GM21786 (cell line): ENCODE data around the gene DMC1.
"Not testable (repeated sequence)": the region's sequence is repeated elsewhere in the genome, so short reads cannot be mapped to it uniquely, and the experiment has no call there.

Source experiments
- ATAC-seq: cut with Tn5 transposase; IDR thresholded peaks from one replicate; pipeline ENCODE4 v1.9.1; 2021; ENCODE audit not compliant: unreplicated experiment

Gene DMC1, protein sequence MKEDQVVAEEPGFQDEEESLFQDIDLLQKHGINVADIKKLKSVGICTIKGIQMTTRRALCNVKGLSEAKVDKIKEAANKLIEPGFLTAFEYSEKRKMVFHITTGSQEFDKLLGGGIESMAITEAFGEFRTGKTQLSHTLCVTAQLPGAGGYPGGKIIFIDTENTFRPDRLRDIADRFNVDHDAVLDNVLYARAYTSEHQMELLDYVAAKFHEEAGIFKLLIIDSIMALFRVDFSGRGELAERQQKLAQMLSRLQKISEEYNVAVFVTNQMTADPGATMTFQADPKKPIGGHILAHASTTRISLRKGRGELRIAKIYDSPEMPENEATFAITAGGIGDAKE

DNA sequence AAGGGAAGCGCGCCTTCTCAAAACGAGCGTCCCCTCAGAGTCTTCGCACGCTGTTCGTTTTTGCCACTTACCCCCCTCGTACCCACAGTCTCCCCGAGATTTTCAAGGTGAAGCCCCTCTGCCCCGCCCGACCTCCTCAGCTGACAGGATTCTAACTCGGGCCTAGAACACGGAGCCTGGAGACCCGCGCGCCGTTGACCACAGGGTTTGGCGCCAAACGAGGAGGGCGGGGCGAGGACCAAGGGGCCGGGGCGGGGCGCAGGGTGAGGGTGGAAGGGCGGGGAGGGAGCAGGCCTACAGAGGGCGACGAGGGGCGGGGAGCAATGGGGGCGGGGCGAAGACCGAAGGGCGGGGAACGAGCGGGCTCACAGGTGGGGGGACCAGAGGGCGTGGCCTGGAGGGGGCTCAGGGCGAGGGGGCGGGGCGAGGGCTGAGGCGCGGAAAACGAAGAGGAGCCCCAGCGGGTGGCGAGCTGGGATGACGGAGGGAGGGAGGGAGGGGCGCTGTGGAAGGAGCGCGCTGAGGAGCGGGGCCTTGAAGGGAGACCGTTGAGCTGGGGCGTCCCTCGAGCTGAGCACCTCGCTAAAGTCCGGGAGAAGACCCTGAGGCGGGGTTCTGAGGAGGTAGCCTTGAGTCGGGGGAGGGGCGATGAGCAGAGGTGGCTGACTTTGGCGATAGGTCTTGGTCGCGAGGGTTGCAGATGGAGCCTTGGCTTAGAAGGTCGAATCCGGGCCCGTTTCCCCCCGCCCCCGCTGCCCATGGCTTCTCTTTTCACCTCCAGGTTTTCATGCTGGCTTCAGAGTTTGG lies at the start of gene DMC1:
Gene DMC1 (minus strand): TSS at position 212 of the 807 bp plus-strand sequence. CDS start 1,927 bp downstream, outside the sequence.
- ATAC-seq, result no peak

DNA sequence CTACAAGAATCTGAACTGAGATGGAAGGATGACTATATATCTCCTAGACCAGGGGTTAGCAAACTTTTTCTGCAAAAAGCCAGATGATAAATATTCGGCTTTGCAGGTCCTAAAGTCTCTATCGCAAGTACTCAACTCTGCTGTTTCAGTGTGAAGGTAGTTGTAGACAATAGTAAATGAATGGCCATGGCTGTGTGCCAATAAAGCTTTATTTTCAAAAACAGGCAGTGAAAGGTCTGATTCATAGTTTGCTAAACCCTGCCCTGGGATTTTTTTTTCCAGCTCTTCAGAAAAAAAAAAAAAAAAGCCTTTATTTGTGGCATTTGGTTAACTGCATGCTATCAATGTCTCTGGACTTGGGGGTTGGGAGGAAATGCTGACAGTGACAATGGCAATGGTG lies 48.7 kb upstream of the DMC1 start:
- no peak for ATAC-seq

DNA sequence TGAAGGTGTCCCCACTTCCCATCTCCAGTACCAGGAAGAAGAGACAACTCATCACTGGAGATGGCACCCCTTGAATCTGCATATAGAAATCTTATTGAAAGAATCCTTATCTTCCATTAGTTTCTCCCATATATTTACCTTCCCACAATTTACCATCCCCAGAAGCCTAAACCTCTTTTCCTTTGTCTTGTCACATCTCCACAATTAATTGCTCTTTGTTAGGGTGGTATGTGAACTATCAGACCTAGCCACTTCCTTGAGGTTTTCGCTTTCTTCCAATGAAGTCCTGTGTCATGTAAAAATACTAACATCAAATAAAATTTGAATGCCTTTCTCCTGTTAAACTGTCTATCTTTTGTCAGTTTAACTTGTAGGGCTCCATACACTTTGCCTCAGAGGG lies 48.3 kb upstream of the DMC1 start:
- ATAC-seq, result no peak

DNA sequence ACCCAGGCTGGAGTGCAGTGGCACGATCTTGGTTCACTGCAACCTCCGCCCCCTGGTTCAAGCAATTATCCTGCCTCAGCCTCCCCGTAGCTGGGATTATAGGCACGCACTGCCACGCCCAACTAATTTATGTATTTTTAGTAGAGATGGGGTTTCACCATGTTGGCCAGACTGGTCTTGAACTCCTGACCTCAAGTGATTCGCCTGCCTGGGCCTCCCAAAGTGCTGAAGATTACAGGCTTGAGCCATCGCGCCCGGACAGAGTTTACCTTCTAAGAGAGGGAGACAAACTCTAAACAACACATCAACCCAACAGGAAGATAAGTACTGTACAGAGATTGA lies 45.1 kb upstream of the DMC1 start:
- not testable (repeated sequence) for ATAC-seq

DNA sequence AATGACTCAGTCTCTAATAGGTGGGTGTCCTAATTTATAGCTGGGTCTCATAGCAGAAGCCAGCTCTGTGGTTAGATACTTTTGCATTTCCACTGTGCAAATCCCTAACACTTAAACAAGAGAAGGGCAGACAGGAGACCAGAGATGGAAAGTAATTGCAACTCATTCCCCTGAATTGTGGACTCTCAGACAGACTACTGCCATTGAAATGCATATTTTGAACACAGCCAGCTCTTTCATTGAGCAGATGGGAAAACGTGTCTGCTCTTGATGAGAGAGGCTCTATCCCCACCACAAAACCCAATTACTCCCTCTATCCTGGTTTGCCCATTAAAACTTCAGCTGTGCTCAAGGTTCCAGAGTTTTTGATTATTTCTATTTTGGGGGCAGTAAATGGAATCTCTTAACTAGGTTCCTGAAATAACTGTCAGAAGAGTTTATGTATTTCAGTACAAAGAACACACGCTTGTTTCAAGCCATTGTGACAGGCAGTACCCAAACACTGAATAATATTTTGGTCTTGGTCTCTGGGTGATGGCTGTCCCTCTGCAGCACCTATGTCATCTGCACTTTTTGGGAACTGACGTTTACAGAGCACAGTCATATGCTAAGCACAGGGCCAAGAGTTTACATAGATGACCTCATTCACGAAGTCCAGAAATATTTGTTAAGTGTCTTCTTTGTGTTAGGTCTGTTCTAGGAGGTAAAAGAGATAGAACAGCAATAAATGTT lies 44.5 kb upstream of the DMC1 start:
- no peak for ATAC-seq

DNA sequence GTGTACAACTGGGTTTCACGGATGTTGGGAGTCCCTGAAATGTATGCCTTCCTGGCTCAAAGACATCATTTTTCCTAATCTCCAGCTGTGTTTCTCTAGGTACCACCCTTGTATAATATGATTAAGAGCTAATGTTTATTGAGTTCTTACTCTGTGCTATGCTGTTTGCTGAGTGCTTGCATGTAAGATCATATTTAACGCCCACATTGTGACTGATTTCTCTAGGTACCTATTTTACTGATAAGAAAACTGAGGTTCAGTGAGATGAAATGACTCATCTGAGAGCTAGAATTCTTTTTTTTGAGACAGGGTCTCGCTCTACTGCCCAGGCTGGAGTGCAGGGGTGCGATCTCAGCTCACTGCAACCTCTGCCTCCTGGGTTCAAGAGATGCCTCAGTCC lies 43.6 kb upstream of the DMC1 start:
- ATAC-seq, result no peak

DNA sequence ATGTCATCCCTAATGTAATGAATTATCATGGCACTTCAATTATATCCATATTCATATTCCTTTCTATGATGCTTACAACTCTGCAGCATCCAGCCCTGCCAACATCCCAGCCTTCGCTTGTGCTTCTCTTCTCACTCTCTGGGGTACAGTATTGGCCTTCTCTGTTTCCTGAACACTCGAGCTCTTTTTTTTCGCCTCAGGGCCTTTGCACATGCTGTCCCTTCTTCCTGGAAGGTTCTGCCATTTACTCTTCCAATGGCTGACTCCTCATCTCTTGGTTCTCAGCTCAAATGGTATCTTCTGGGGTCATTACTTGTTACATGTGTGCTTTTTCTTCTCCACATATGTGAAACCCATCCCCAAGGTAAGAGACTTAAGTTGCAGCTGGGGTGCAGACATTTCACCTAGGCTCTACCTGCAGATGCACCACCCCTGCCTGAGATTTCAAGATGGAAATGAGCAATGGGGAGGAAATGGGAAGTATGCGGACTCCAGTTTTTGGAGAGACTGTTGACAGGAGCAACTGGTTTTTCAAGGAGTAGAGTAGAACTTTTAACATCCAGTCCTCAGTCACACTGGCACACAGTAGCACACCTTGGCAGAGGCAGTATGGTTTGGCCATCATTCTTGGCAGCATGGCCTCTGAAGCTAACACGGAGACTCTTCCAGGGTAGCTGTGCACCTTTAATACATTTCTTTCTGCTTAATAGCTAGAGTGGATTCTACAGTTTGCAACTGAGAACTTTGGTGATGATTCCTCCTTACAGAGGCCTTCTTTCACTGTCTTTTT lies 42.4 kb upstream of the DMC1 start:
- no peak for ATAC-seq

DNA sequence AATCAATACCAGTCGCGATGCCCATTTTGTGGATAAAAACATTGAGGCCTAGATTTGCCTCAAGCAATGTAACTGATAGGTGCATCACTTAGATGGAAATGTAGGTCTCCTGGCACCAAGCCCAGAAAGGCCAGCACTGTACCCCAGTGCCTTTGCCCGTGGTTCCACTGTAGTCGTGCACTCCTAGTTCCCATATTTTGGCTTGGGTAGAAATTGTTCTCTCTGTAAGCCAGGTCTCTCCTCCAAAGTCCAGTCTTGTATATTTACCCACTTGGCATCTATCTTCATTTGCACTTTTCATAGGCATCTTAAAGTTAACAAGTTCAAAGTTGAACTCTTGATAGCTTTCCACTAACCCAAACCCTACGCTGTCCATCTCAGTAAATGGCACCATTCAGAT lies 41.6 kb upstream of the DMC1 start:
- no peak for ATAC-seq

DNA sequence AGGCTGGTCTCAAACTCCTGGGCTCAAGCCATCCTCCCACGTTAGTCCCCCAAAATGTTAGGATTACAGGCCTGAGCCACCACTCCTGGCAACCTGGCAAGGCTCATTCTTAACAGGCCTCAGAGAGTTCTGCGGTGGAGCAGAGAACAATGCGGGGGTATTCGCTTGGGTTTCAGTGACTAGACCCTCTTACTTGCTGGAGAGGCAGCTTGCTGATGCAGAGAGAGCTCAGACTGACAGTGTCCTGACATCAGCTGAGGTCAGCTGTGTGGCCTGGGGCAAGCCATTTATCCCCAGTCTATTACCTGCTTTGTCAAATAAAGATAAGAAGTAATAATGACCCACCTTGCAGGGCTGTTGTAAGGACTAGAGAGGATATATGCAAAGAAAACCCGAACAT lies 40.3 kb upstream of the DMC1 start:
- ATAC-seq, result no peak

DNA sequence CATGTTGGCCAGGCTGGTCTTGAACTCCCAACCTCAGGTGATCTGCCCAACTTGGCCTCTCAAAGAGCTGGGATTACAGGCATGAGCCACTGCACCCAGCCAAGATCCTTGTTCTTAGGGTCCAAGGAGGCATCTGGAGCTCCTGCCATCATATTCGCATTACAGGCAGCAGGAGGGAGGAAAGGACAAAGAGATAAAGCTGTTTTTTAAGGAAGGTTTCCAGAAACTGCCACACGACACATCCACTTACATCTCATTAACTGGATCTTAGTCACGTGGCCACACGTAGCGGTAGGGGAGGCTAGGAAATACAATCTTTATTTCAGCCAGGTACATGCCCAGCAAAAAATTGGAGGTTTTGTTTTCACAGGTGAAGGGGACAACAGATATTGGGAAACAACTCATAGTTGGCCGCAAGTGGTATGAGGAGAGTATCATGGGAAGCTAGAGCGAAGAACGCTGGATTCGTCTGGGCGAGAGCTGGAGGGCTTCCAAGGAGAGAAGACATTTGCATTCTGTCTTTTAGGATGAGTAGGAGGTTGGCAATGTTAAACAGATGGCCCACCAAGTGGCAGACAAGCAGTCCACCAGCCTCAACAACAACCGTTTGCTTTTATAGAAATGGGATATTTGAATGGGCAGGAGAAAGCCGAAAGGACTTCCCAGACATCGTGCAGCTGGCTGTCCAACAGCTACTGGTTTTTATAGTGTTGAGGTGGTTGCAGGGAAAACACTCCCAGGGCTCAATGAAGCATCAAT lies 39.2 kb upstream of the DMC1 start:
- ATAC-seq, result no peak

DNA sequence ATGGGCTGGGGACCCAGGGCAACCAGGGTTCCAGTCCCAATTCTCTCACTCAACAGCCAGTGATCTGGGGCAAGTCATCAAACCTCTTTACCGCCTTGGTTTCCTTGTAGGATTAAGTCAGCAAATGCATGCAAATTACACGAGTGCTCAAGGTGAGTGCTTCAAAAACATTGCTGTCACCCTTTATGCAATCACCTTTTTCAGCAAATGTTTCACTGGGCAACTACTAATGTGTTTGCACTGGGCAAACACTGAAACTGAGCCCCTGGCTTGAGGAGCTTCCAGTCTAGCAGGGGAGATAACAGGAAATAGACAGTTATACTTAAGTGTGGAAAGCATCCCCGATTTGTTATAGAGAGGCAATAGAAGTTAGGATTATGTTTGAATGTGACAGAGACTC lies 37.7 kb upstream of the DMC1 start:
- no peak for ATAC-seq

DNA sequence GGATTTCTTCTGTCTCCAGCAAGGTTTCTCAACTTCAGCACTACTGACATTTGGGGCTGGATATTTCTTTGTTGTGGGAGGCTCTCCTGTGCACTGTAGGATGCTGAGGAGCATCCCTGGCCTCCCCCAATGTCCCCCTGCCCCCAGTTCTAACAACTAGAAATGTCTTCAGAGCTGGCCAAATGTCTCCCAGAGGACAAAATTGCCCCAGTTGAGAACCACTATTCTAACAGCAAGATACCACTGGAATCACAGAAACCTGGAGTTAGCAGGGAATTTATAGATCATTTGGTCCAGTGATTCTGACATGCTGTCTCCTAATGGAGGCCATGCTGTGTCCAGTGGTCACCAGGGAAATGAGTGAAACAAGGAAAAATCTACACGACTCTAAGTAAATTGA lies 32.2 kb upstream of the DMC1 start:
- ATAC-seq, result no peak

DNA sequence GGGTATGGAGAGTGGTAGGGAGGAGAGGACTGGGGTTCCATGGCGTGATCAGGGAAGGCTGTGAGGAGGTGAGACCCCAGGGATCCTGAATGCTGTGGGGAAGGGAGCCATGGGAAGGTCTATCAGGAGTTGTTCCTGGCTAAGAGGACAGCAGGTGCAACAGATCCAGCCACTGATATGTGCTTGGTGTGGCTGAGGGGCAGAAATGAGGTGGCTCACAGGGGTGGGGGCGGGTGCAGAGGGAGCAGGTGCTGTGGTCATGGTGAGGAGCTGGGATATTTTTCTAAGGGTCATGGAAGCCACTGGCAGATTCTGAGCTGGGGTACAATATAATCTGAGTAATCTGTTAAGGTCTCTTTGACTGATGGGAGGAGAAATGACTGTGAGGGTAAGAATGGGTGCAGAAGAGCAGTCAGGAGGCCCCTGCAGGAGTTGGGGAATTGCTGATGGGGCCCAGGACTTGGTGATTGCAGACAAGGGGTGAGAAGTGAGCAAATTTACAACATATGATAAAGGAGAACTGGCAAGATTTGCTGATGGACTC lies 31.3 kb upstream of the DMC1 start:
- ATAC-seq, result no peak

DNA sequence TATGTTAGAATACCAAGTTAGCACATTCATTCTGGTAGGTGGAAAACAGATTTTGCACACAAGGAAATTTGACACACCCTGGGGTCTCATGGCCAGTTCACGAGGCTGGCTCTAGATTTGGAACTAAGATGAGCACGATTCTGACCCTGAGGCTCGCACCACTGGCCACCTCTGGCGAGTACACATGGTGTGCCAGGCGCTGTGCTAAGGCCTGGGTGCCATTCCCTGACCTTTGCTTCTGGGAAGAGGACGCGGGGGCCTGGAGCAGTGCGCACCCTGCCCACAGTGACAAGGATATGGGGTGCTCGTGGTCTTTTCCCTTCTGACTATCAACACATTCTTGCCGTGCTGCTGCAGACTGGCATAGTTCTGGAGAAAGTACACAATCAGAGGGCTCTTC lies 29.5 kb upstream of the DMC1 start:
- no peak for ATAC-seq

DNA sequence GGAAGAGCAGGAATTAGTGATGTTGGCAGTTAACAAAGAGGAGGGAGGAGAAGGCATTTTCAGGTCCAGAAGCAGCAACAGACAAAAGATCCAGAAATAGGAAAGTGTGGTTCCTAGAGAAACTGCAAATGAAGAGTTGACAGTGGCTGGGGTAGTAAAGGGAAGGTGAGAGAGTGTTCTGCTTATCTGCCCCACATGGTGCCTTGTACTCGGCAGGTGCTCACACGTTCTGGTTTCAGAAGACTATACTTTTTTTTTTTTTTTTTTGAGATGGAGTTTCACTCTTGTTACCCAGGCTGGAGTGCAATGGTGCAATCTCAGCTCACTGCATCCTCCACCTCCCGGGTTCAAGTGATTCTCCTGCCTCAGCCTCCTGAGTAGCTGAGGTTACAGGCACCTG lies 12.9 kb upstream of the DMC1 start:
- not testable (repeated sequence) for ATAC-seq

DNA sequence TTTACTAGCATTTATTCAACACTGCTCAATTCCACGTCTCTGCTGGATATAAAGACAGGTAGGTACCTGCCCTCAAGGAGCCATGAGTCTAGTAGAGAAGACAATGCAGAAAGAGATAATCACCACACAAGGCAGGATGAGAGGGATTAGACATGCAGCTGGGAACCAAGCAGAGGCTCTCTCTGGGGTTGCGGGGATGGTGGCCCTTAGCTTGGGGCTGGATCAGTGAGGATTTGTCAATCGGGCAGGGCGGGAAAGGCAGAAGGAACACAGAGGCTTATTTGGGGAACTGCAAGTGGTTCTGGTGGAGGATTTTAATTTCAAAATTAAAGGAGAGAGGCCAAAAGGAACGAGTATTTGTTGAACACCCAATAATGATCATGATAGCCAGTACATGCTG lies 8.5 kb upstream of the DMC1 start:
- ATAC-seq, result no peak

DNA sequence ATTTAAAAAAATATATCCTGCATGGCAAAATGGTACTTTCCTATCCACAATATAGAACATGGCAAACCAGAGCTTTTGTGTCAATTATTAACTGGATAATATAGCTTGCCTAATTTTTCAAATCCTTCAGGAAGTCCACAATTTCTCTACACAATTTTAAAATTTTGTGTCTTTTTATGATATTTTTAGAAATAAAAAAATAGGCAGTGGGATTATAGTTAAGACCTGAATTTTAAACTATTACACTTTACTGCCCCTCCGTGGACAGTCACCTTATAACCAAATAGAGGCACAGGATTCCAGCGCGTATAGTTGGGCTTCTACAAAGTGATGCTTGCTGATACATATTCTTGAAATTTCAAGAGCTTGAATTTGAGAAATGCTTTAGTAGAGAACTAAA lies 2.1 kb upstream of the DMC1 start:
- no peak for ATAC-seq

DNA sequence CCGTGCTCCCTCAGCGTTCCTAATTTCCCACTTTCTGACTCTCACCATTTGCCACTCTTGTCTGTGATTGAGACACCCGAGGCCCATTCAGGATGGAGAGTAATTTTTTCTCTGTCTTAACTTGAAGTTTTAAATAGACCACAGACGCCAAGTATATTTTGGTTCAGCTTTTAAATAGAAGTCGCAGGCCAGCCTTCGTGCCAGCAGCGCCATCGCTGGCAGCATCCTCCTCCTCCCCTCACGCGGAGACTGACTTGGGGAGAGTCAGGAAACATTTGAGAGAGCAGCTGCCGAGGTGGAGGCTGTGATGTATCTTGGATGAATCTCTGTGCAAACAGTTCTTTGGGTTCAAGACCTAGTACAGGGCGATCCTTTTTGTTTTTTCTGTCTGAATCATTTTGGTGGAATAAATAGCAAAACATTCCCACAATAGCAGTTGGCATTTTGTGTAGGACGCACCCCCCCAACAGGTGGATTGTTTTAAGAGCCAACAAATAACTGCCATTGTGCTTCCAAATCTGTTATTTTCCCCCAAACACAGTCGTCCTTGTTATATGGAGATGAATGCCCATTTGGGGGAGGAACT lies 889 bp upstream of the DMC1 start:
- no peak for ATAC-seq

DNA sequence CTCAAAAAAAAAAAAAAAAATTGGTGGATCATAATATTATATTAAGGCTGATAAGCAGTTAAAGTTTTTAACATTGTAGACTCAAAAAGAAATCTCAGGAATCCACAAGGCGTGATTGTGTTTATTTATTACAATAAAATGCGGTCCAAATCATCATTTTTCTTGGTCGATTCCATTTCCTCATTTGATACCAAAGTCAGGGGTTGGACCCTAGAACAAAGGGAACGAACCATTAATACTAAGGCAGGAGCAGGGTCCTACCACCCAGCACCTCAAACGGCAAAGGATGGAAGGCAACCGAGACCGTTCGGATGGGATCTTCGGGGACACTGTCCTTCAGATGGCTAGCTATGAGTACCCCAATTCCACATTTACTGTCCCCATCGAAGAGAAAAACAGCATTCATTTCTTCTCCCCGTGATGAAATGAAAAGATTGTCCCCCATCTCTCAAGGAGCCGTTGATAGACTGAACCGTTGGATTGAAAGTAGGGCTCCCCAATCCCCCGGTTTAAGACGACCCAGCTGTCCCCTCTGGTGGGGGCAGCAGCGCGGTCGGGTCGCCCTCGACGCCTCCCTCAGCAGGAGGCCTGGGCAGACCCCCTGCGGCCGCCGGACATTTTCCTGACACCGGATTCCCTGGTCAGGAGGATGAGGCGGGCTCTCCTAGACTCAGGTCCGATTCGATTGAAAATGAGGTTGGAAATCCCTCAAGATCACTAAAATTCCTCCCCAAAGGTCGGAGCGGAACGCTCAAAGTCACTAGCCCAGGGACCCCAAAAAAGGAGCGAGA lies 607 bp downstream of the DMC1 start:
- ATAC-seq, result no peak
